Natural killer cell (primary cell): ENCODE results near the gene TBC1D3H. TPM values are rescaled to one million over a fixed set of nuclear protein-coding genes. Genes with fewer than 3 reads are reported as not detected.

Experiments
- total RNA-seq, 4 donors: library from RNA; stranded (reverse); fragments of 120-200 nt in 1 of 4; gene quantifications; one replicate each; pipeline versions ENCODE4 v1.2.3 to v1.2.4, GENCODE V29; 2013 to 2022

TBC1D3H gene
- total RNA-seq, 3 donors from 2014 or later (not counting 1 experiment from before 2014, with no cell fraction given): not detected

Other genes starting within 250 kb of the TBC1D3H start
- gene TBC1D3B, start 211.8 kb downstream of the TBC1D3H start, total RNA-seq: 10 to 100 TPM in 1 of 3 donors, 1 to 10 TPM in 2; 4.3 to 10.7 (median 8.2) TPM
- gene CCL3L1, start 191.7 kb downstream of the TBC1D3H start, total RNA-seq: 10 to 100 TPM; 22.2 to 73.9 (median 55.9) TPM
- 10 to 100 TPM; 23.7 to 31.2 (median 25.4) TPM for gene CCL4L2, start 177.4 kb downstream of the TBC1D3H start, total RNA-seq
- 1 to 10 TPM in 1 of 3 donors, under 1 TPM in 2; 0.35 to 1.3 (median 0.84) TPM for gene TBC1D3I, start 123.9 kb downstream of the TBC1D3H start, total RNA-seq
- gene TBC1D3G, start 64.6 kb downstream of the TBC1D3H start, total RNA-seq: not detected
- 10 to 100 TPM; 27.1 to 41.3 (median 36.6) TPM for gene ZNHIT3, start 98.2 kb upstream of the TBC1D3H start, total RNA-seq
- gene MYO19, start 146.4 kb upstream of the TBC1D3H start, total RNA-seq: 100 to 1,000 TPM in 2 of 3 donors, 10 to 100 TPM in 1; 84.2 to 119 (median 104) TPM
- 1 to 10 TPM; 4.6 to 8.3 (median 5.0) TPM for gene PIGW, start 146.6 kb upstream of the TBC1D3H start, total RNA-seq
- gene GGNBP2, start 156.5 kb upstream of the TBC1D3H start, total RNA-seq: 100 to 1,000 TPM; 183 to 233 (median 197) TPM
- 1 to 10 TPM; 2.7 to 6.0 (median 4.9) TPM for gene DHRS11, start 203.4 kb upstream of the TBC1D3H start, total RNA-seq
- 1 to 10 TPM; 1.3 to 2.8 (median 1.7) TPM for gene MRM1, start 213.1 kb upstream of the TBC1D3H start, total RNA-seq